Measurements from ENCODE around the gene ASCL1. TPM values are rescaled to one million over a fixed set of nuclear protein-coding genes. Genes with fewer than 3 reads are reported as not detected.

The ASCL1 gene
- total RNA-seq, 2 donors from 2014 or later = not detected

GRCh38 chr12:102962986-102963385, 5.5 kb downstream of the ASCL1 start:
- H3K27ac ChIP-seq = no peak overlapping the region
- intact Hi-C loops (cut with DNase I) = no loop called here
- DNase-seq = no peak
- H3K27me3 ChIP-seq = peaks cover 0 to 28% of the 10 kb centered on the region in 2 donors
- peaks cover 30% of the 10 kb centered on the region for H3K4me1 ChIP-seq
- 6 to 8% methylated on average over 3 of the region's 3 CpGs for WGBS, 2 donors
- no peaks in the 10 kb centered on the region for H3K9me3 ChIP-seq
- TF ChIP-seq CTCF (IDR thresholded peaks at IDR 0.05) (no peak), POLR2A (IDR thresholded peaks at IDR 0.05) (no peak)
- no peak overlapping the region for H3K4me3 ChIP-seq
- ATAC-seq = no peak
- H3K36me3 ChIP-seq (replicated peaks in 1 of 2; ENCODE audit: insufficient read depth in 1 of 2, low read depth in 2 of 2) = no peaks in the 10 kb centered on the region

GRCh38 chr12:102963796-102964195, 6.3 kb downstream of the ASCL1 start:
- TF ChIP-seq CTCF (IDR thresholded peaks at IDR 0.05) = no peak
- no peak for TF ChIP-seq POLR2A (IDR thresholded peaks at IDR 0.05)
- H3K27ac ChIP-seq = no peak overlapping the region
- WGBS, 2 donors = 23 to 54% methylated on average over 4 of the region's 4 CpGs
- no peaks in the 10 kb centered on the region for H3K36me3 ChIP-seq (replicated peaks in 1 of 2; ENCODE audit: insufficient read depth in 1 of 2, low read depth in 2 of 2)
- DNase-seq = no peak
- intact Hi-C loops (cut with DNase I) = no loop called here
- H3K4me1 ChIP-seq = peaks cover 22% of the 10 kb centered on the region
- H3K9me3 ChIP-seq = no peaks in the 10 kb centered on the region
- ATAC-seq = no peak
- no peak overlapping the region for H3K4me3 ChIP-seq
- H3K27me3 ChIP-seq = peaks cover 0 to 28% of the 10 kb centered on the region in 2 donors

DNA sequence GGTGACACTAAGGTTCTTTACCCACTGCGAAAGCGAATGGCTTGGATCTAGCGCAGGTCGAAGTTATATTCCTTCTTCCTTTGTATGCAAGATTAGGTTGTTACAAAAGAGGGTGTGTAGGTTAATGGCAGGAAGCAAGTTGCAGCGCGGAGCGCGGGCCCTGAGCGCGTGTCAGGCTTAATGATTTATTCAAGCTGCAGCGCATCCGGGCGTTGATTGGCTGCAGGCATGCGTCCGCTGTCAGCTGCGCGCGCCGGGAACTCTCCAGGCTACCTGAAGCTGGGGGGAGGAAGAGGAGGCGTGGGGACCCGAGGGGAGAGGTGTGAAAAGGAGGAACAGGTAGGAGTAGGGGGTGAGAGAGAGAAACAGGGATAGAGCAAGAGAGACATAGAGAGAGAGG, 7.4 kb downstream of the ASCL1 start:
- WGBS, 2 donors = 1 to 2% methylated on average over 21 of the region's 21 CpGs
- peak; percentile 65 for ATAC-seq
- H3K4me3 ChIP-seq = no peak overlapping the region

DNA sequence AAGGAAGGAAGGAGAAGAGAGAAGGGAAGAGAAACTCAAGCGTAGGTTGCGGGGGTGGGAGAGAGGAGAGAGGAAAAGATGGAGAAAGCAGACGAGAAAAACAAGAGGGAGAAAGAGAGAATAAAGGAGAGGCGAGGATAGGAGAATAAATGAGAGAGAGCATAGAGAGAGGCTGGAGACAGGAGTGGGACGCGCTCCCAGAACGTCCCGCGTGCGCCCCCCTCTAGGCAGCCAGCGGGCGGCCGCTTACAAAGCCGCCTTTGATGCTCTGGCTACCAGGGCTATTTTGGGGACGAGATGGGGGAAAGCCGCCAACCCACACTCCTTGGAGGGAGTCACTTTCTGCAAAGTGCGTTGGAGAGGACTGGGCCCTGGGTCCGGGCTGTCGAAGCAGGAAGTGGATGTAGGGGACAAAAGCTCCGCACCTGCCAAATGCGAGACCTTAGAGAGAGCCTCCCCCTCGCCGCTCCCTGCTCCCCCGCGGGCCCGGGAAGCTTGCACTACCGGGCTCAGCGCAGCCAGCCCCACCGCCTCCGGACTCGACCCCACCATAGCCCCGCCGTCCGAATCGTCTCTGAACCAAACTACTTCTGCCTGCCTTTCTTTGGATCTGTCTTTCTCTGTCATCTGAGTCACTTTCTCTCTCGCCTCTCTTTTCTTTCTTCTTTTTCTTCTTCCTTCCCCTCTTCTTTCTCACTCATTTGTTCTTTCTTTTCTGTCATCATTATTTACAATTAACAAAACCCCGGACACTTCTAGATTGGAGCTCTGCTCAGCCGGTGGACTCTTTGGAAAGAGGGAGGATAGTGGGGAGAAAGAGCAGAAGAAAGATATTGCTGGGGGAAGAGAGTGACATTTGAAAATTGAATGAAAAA, 8.0 kb downstream of the ASCL1 start:
- 2% methylated on average over 38 of the region's 38 CpGs for WGBS, 2 donors
- Histone ChIP-seq H3K36me3 (replicated peaks in 1 of 2; ENCODE audit: insufficient read depth in 1 of 2, low read depth in 2 of 2) (no peaks in the 10 kb centered on the region), H3K27ac (no peak overlapping the region), H3K9me3 (no peaks in the 10 kb centered on the region), H3K4me3 (no peak overlapping the region), H3K4me1 (peaks cover 22% of the 10 kb centered on the region), H3K27me3 (peaks cover 0 to 24% of the 10 kb centered on the region in 2 donors)
- DNase-seq (no peak), ATAC-seq (peak; percentile 21)
- TF ChIP-seq CTCF (IDR thresholded peaks at IDR 0.05) = no peak
- no peak for TF ChIP-seq POLR2A (IDR thresholded peaks at IDR 0.05)
- intact Hi-C loops (cut with DNase I) = no loop called here

More for the DNA sequence above, 7.4 kb downstream of the ASCL1 start:
- Histone ChIP-seq H3K27ac (no peak overlapping the region), H3K36me3 (replicated peaks in 1 of 2; ENCODE audit: insufficient read depth in 1 of 2, low read depth in 2 of 2) (no peaks in the 10 kb centered on the region), H3K27me3 (peaks cover 0 to 24% of the 10 kb centered on the region in 2 donors), H3K9me3 (no peaks in the 10 kb centered on the region), H3K4me1 (peaks cover 22% of the 10 kb centered on the region)
- intact Hi-C loops (cut with DNase I) = no loop called here
- DNase-seq = peak in 3 of 4 donors; percentile 24 to 55 (median 29)
- TF ChIP-seq CTCF (IDR thresholded peaks at IDR 0.05) = no peak
- no peak for TF ChIP-seq POLR2A (IDR thresholded peaks at IDR 0.05)
